WTC11 (cell line): ENCODE measurements around the gene COL25A1. TPM values are rescaled to one million over a fixed set of nuclear protein-coding genes. Genes with fewer than 3 reads are reported as not detected.

Experiments
- ATAC-seq: fragments of 200-7000 bp; cut with Tn5 transposase; 2 replicates; pipeline ENCODE4 v1.10.0; 2021; ENCODE audit warnings: mild to moderate bottlenecking, moderate library complexity
- CTCF ChIA-PET: fragments of 300-600 bp; sonication (Branson Sonifier 250); formaldehyde crosslinking; loops from one replicate; lab custom pipeline; 2021; ENCODE audit warnings: antibody characterized with exemption; lab: Charles Lee
- POLR2A ChIA-PET: fragments of 350-600 bp; sonication (Branson Sonifier 250); formaldehyde crosslinking; loops from one replicate; lab custom pipeline; 2021; ENCODE audit warnings: antibody characterized with exemption; lab: Charles Lee
- DNase-seq: peaks from one replicate; pipeline ENCODE4 v3.0.0; 2021; ENCODE audit warnings: low spot score
- H3K27ac Mint-ChIP-seq: 2 replicates; pipeline ENCODE4 v1.8.0; 2021; ENCODE audit warnings: mixed read lengths
- H3K27me3 Mint-ChIP-seq: 2 replicates; pipeline ENCODE4 v1.8.0; 2021; ENCODE audit warnings: low read depth, mild to moderate bottlenecking, moderate library complexity, mixed read lengths
- H3K36me3 Mint-ChIP-seq: 2 replicates; pipeline ENCODE4 v1.8.0; 2021; ENCODE audit warnings: mixed read lengths
- H3K4me1 Mint-ChIP-seq: 2 replicates; pipeline ENCODE4 v1.8.0; 2022; ENCODE audit warnings: mixed read lengths
- H3K4me3 Mint-ChIP-seq: 2 replicates; pipeline ENCODE4 v1.8.0; 2021; ENCODE audit warnings: mild to moderate bottlenecking, moderate library complexity, mixed read lengths
- H3K9me3 Mint-ChIP-seq: 2 replicates; pipeline ENCODE4 v1.8.0; 2021; ENCODE audit warnings: mixed read lengths
- CREB1 ChIP-seq: sonication (generic); formaldehyde crosslinking; IDR thresholded peaks from 2 replicates; pipeline ENCODE4 v1.8.0; 2023; ENCODE audit warnings: mild to moderate bottlenecking, missing genetic modification reagents
- MAX ChIP-seq: sonication (generic); formaldehyde crosslinking; IDR thresholded peaks from 2 replicates; pipeline ENCODE4 v1.8.0; 2022; ENCODE audit warnings: mild to moderate bottlenecking, missing genetic modification reagents
- MXD4 ChIP-seq: fragments of 250-450 bp; sonication (Bioruptor Pico); IDR thresholded peaks from 2 replicates; pipeline ENCODE4 v1.8.0; 2021; ENCODE audit warnings: mild to moderate bottlenecking, moderate library complexity, borderline replicate concordance
- OVOL2 ChIP-seq: fragments of 250-450 bp; sonication (Bioruptor Pico); IDR thresholded peaks from 2 replicates; pipeline ENCODE4 v1.9.0; 2021; ENCODE audit warnings: mild to moderate bottlenecking, borderline replicate concordance
- TEAD4 ChIP-seq: sonication (generic); formaldehyde crosslinking; IDR thresholded peaks from 2 replicates; pipeline ENCODE4 v1.8.0; 2022; ENCODE audit warnings: mild to moderate bottlenecking, missing genetic modification reagents
- ZNF263 ChIP-seq: sonication (generic); formaldehyde crosslinking; IDR thresholded peaks from 2 replicates; pipeline ENCODE4 v1.8.1; 2022; ENCODE audit warnings: low read depth, mild to moderate bottlenecking, moderate library complexity, missing genetic modification reagents
- ZNF423 ChIP-seq: fragments of 250-450 bp; sonication (Bioruptor Pico); IDR thresholded peaks from 2 replicates; pipeline ENCODE4 v2.1.2; 2022; ENCODE audit warnings: mild to moderate bottlenecking, moderate library complexity
- ZNF671 ChIP-seq: fragments of 250-450 bp; sonication (Bioruptor Pico); IDR thresholded peaks from 2 replicates; pipeline ENCODE4 v1.8.0; 2021; ENCODE audit warnings: mild to moderate bottlenecking
- total RNA-seq: library from RNA; stranded (reverse); gene quantifications from 3 replicates; pipeline ENCODE4 v1.2.3, GENCODE V29; 2021
- TF ChIP-seq, protein P1 (sequence below): sonication (generic); formaldehyde crosslinking; IDR thresholded peaks from 2 replicates; pipeline ENCODE4 v1.8.1; 2022; ENCODE audit warnings: mild to moderate bottlenecking, missing genetic modification reagents, moderate library complexity, borderline replicate concordance
- TF ChIP-seq, protein P2 (sequence below): fragments of 250-450 bp; sonication (Bioruptor Pico); conservative IDR thresholded peaks from 2 replicates; pipeline ENCODE4 v1.9.0; 2021; ENCODE audit warnings: mild to moderate bottlenecking
- TF ChIP-seq, protein P3 (sequence below): sonication (generic); formaldehyde crosslinking; IDR thresholded peaks from 2 replicates; pipeline ENCODE4 v1.8.0; 2023; ENCODE audit warnings: mild to moderate bottlenecking, missing genetic modification reagents
- TF ChIP-seq, protein P4 (sequence below): fragments of 250-450 bp; sonication (Bioruptor Pico); IDR thresholded peaks from 2 replicates; pipeline ENCODE4 v1.9.0; 2021; ENCODE audit warnings: mild to moderate bottlenecking
- TF ChIP-seq, protein P5 (sequence below): sonication (generic); formaldehyde crosslinking; IDR thresholded peaks from 2 replicates; pipeline ENCODE4 v1.8.0; 2022; ENCODE audit warnings: mild to moderate bottlenecking, missing genetic modification reagents
- TF ChIP-seq, protein P6 (sequence below): sonication (generic); formaldehyde crosslinking; IDR thresholded peaks from 2 replicates; pipeline ENCODE4 v1.8.1; 2023; ENCODE audit warnings: mild to moderate bottlenecking, missing genetic modification reagents, borderline replicate concordance
- TF ChIP-seq, protein P7 (sequence below): sonication (generic); formaldehyde crosslinking; IDR thresholded peaks from 2 replicates; pipeline ENCODE4 v1.8.0; 2023; ENCODE audit warnings: missing genetic modification reagents, mild to moderate bottlenecking, borderline replicate concordance
- TF ChIP-seq, protein P8 (sequence below): sonication (generic); formaldehyde crosslinking; IDR thresholded peaks from 2 replicates; pipeline ENCODE4 v1.8.1; 2022; ENCODE audit warnings: missing genetic modification reagents, borderline replicate concordance

The COL25A1 gene
- total RNA-seq, 1 experiment from 2014 or later: 6.6 TPM

- TF ChIP-seq, protein P1, sequence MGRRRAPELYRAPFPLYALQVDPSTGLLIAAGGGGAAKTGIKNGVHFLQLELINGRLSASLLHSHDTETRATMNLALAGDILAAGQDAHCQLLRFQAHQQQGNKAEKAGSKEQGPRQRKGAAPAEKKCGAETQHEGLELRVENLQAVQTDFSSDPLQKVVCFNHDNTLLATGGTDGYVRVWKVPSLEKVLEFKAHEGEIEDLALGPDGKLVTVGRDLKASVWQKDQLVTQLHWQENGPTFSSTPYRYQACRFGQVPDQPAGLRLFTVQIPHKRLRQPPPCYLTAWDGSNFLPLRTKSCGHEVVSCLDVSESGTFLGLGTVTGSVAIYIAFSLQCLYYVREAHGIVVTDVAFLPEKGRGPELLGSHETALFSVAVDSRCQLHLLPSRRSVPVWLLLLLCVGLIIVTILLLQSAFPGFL (CRISPR knock-in tag): no peak
- TF ChIP-seq CREB1 (no peak), TEAD4 (CRISPR knock-in tag) (no peak), ZNF263 (CRISPR knock-in tag) (no peak), ZNF423 (CRISPR knock-in tag) (no peak)
- TF ChIP-seq, protein P2, sequence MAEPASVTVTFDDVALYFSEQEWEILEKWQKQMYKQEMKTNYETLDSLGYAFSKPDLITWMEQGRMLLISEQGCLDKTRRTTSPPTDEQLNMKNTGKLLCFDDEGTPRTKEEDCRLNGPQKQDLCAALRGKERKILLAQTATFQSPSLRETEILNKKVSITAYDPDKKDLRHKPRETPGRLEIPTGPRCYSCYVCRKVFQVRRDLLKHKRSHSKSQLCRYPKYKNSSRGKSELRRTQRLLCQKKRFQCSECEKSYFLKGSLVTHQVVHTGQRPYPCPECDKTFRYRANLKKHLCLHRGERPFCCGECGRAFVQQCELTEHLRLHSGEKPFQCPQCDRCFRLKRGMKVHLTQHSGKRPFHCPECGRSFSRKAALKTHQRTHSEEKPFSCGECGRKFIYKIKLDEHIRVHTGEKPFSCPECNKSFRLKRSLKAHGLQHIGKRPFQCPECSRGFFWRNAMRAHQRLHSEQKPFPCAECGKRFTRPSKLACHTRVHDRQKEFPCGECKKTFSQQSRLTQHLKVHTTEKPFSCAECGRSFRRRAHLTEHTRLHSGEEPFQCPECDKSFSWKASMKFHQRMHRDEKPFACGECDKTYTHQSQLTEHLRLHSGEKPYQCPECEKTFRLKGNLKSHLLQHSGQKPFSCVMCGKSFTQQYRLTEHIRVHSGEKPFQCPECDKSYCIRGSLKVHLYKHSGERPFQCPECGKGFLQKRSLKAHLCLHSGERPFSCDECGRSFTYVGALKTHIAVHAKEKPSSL (CRISPR knock-in tag): no peak
- TF ChIP-seq, protein P3, sequence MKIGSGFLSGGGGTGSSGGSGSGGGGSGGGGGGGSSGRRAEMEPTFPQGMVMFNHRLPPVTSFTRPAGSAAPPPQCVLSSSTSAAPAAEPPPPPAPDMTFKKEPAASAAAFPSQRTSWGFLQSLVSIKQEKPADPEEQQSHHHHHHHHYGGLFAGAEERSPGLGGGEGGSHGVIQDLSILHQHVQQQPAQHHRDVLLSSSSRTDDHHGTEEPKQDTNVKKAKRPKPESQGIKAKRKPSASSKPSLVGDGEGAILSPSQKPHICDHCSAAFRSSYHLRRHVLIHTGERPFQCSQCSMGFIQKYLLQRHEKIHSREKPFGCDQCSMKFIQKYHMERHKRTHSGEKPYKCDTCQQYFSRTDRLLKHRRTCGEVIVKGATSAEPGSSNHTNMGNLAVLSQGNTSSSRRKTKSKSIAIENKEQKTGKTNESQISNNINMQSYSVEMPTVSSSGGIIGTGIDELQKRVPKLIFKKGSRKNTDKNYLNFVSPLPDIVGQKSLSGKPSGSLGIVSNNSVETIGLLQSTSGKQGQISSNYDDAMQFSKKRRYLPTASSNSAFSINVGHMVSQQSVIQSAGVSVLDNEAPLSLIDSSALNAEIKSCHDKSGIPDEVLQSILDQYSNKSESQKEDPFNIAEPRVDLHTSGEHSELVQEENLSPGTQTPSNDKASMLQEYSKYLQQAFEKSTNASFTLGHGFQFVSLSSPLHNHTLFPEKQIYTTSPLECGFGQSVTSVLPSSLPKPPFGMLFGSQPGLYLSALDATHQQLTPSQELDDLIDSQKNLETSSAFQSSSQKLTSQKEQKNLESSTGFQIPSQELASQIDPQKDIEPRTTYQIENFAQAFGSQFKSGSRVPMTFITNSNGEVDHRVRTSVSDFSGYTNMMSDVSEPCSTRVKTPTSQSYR (CRISPR knock-in tag): no peak
- TF ChIP-seq, protein P4, sequence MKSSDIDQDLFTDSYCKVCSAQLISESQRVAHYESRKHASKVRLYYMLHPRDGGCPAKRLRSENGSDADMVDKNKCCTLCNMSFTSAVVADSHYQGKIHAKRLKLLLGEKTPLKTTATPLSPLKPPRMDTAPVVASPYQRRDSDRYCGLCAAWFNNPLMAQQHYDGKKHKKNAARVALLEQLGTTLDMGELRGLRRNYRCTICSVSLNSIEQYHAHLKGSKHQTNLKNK: no peak
- TF ChIP-seq, protein P5, sequence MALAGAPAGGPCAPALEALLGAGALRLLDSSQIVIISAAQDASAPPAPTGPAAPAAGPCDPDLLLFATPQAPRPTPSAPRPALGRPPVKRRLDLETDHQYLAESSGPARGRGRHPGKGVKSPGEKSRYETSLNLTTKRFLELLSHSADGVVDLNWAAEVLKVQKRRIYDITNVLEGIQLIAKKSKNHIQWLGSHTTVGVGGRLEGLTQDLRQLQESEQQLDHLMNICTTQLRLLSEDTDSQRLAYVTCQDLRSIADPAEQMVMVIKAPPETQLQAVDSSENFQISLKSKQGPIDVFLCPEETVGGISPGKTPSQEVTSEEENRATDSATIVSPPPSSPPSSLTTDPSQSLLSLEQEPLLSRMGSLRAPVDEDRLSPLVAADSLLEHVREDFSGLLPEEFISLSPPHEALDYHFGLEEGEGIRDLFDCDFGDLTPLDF (CRISPR knock-in tag): no peak
These were observed 447.7 kb downstream of the COL25A1 start (continued) for GRCh38 chr4:108854786-108855185.

- DNase-seq (no peak), ATAC-seq (no peak)
- CTCF ChIA-PET: no interaction called here
- POLR2A ChIA-PET: no interaction called here
- Mint-ChIP-seq H3K36me3 (0 out of 2 replicates have a peak, but pooled peaks cover 3% of the 10 kb centered on the region), H3K27ac (no peak overlapping the region), H3K4me1 (peaks cover 23% of the 10 kb centered on the region), H3K9me3 (no peaks in the 10 kb centered on the region), H3K4me3 (no peak overlapping the region), H3K27me3 (no peaks in the 10 kb centered on the region)
- no peak for TF ChIP-seq MXD4 (CRISPR knock-in tag)
- no peak for TF ChIP-seq ZNF671 (CRISPR knock-in tag)
- TF ChIP-seq, protein P6, sequence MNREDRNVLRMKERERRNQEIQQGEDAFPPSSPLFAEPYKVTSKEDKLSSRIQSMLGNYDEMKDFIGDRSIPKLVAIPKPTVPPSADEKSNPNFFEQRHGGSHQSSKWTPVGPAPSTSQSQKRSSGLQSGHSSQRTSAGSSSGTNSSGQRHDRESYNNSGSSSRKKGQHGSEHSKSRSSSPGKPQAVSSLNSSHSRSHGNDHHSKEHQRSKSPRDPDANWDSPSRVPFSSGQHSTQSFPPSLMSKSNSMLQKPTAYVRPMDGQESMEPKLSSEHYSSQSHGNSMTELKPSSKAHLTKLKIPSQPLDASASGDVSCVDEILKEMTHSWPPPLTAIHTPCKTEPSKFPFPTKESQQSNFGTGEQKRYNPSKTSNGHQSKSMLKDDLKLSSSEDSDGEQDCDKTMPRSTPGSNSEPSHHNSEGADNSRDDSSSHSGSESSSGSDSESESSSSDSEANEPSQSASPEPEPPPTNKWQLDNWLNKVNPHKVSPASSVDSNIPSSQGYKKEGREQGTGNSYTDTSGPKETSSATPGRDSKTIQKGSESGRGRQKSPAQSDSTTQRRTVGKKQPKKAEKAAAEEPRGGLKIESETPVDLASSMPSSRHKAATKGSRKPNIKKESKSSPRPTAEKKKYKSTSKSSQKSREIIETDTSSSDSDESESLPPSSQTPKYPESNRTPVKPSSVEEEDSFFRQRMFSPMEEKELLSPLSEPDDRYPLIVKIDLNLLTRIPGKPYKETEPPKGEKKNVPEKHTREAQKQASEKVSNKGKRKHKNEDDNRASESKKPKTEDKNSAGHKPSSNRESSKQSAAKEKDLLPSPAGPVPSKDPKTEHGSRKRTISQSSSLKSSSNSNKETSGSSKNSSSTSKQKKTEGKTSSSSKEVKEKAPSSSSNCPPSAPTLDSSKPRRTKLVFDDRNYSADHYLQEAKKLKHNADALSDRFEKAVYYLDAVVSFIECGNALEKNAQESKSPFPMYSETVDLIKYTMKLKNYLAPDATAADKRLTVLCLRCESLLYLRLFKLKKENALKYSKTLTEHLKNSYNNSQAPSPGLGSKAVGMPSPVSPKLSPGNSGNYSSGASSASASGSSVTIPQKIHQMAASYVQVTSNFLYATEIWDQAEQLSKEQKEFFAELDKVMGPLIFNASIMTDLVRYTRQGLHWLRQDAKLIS (CRISPR knock-in tag): no peak
- no peak for TF ChIP-seq TEAD4 (CRISPR knock-in tag)
- no peak for TF ChIP-seq MAX
- TF ChIP-seq, protein P7, sequence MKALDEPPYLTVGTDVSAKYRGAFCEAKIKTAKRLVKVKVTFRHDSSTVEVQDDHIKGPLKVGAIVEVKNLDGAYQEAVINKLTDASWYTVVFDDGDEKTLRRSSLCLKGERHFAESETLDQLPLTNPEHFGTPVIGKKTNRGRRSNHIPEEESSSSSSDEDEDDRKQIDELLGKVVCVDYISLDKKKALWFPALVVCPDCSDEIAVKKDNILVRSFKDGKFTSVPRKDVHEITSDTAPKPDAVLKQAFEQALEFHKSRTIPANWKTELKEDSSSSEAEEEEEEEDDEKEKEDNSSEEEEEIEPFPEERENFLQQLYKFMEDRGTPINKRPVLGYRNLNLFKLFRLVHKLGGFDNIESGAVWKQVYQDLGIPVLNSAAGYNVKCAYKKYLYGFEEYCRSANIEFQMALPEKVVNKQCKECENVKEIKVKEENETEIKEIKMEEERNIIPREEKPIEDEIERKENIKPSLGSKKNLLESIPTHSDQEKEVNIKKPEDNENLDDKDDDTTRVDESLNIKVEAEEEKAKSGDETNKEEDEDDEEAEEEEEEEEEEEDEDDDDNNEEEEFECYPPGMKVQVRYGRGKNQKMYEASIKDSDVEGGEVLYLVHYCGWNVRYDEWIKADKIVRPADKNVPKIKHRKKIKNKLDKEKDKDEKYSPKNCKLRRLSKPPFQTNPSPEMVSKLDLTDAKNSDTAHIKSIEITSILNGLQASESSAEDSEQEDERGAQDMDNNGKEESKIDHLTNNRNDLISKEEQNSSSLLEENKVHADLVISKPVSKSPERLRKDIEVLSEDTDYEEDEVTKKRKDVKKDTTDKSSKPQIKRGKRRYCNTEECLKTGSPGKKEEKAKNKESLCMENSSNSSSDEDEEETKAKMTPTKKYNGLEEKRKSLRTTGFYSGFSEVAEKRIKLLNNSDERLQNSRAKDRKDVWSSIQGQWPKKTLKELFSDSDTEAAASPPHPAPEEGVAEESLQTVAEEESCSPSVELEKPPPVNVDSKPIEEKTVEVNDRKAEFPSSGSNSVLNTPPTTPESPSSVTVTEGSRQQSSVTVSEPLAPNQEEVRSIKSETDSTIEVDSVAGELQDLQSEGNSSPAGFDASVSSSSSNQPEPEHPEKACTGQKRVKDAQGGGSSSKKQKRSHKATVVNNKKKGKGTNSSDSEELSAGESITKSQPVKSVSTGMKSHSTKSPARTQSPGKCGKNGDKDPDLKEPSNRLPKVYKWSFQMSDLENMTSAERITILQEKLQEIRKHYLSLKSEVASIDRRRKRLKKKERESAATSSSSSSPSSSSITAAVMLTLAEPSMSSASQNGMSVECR (CRISPR knock-in tag): no peak
- TF ChIP-seq OVOL2 (CRISPR knock-in tag): no peak
- TF ChIP-seq, protein P8, sequence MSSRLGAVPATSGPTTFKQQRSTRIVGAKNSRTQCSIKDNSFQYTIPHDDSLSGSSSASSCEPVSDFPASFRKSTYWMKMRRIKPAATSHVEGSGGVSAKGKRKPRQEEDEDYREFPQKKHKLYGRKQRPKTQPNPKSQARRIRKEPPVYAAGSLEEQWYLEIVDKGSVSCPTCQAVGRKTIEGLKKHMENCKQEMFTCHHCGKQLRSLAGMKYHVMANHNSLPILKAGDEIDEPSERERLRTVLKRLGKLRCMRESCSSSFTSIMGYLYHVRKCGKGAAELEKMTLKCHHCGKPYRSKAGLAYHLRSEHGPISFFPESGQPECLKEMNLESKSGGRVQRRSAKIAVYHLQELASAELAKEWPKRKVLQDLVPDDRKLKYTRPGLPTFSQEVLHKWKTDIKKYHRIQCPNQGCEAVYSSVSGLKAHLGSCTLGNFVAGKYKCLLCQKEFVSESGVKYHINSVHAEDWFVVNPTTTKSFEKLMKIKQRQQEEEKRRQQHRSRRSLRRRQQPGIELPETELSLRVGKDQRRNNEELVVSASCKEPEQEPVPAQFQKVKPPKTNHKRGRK: no peak
These were observed 449.8 kb downstream of the COL25A1 start for GRCh38 chr4:108852691-108853090.
